Bronchial epithelial cell (primary cell): ENCODE results near the gene TREML2. TPM values are rescaled to one million over a fixed set of nuclear protein-coding genes. Genes with fewer than 3 reads are reported as not detected.
A peak's percentile ranks its signal among the peaks of the same experiment; 100 is the strongest.

Source experiments
- DNase-seq: peaks from one replicate; pipeline ENCODE4 v3.0.0-alpha.2; 2010; ENCODE audit warnings: low read depth
- FAIRE-seq: peaks from 2 replicates; lab custom pipeline; 2011; peaks lifted over from hg19 to GRCh38; lab: Jason Lieb, UNC
- H3K27me3 ChIP-seq: 2 replicates; pipeline ENCODE4 v1.5.1; 2011; ENCODE audit warnings: low read length; ENCODE audit not compliant: control insufficient read depth, insufficient read depth
- H3K36me3 ChIP-seq: 2 replicates; pipeline ENCODE4 v1.5.1; 2011; ENCODE audit warnings: low read length; ENCODE audit not compliant: control insufficient read depth, insufficient read depth
- H3K4me3 ChIP-seq: 2 replicates; pipeline ENCODE4 v1.5.1; 2011; ENCODE audit warnings: mild to moderate bottlenecking, low read depth, low read length, control low read depth
- CTCF ChIP-seq: IDR thresholded peaks from 2 replicates; pipeline ENCODE4 v1.5.1; 2011; ENCODE audit warnings: mild to moderate bottlenecking, moderate library complexity, low read length, control low read depth, inconsistent platforms; ENCODE audit not compliant: insufficient read depth, severe bottlenecking
- total RNA-seq: library from RNA; depleted of rRNA; stranded (reverse); fragments of >200 nt; gene quantifications from 2 replicates; pipeline ENCODE4 v1.2.1, GENCODE V29; 2014

The TREML2 gene
- total RNA-seq, 1 donor from 2014 or later = not detected

DNA sequence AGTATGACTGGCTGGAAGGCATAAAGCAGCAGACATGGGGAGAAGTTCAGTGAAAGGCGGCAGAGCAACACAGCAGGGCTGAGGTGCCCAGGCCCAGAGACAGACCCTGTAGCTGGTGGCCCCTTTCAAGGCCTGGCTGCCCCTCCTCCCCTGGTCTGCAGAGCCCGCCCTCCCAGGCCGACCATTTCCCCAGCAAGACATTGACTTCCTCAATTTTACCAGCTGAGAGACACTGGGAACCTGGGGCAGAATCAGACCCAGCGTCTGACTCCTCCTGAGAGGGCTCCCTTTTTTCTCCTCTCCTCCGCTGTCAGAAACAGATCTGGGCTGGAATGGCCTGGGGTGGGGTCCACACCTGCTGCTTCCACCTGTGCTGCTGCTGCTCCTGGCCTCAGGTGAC, 27.1 kb upstream of the TREML2 start, which contains the start of gene TREML4:
TSS of gene TREML4 (plus strand) at position 254 of the 400 bp plus-strand sequence. CDS start at position 333, 79 bp downstream.
- H3K4me3 ChIP-seq = no peak within 1 kb of the TSS
- no peak for FAIRE-seq
- peaks cover 4% of the 10 kb centered on the region for H3K27me3 ChIP-seq
- H3K36me3 ChIP-seq = no peaks in the 10 kb centered on the region
- DNase-seq = no peak
- TF ChIP-seq CTCF = no peak

GRCh38 chr6:41226752-41227151, 25.8 kb upstream of the TREML2 start:
- Histone ChIP-seq H3K36me3 (no peaks in the 10 kb centered on the region), H3K4me3 (no peak overlapping the region), H3K27me3 (peaks cover 4% of the 10 kb centered on the region)
- peak; percentile 5 for DNase-seq
- FAIRE-seq = no peak
- no peak for TF ChIP-seq CTCF

DNA sequence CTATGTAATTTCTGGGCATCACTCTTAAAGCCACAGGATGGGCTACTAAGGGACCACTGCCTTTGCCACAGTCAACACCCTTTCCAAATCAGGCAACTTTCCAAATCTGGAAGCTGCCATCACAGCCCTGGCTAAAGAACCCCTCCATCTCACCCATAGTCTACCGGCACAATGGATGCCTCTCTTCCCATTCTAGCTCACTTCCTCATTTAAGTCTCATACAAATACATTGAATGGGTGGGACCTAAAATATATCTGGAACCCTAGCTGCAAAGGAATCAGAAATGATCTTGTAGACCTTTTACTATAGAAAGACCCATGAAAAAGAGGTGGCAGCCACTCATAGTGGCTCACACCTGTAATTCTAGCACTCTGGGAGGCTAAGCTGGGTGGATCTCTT, 23.9 kb upstream of the TREML2 start:
- no peak overlapping the region for H3K4me3 ChIP-seq
- H3K27me3 ChIP-seq = peaks cover 7% of the 10 kb centered on the region
- no peak for FAIRE-seq
- no peak for DNase-seq
- TF ChIP-seq CTCF = no peak
- H3K36me3 ChIP-seq = no peaks in the 10 kb centered on the region

GRCh38 chr6:41222513-41222912, 21.6 kb upstream of the TREML2 start:
- Histone ChIP-seq H3K36me3 (no peaks in the 10 kb centered on the region), H3K4me3 (no peak overlapping the region), H3K27me3 (peaks cover 5% of the 10 kb centered on the region)
- no peak for FAIRE-seq
- no peak for DNase-seq
- TF ChIP-seq CTCF = no peak

DNA sequence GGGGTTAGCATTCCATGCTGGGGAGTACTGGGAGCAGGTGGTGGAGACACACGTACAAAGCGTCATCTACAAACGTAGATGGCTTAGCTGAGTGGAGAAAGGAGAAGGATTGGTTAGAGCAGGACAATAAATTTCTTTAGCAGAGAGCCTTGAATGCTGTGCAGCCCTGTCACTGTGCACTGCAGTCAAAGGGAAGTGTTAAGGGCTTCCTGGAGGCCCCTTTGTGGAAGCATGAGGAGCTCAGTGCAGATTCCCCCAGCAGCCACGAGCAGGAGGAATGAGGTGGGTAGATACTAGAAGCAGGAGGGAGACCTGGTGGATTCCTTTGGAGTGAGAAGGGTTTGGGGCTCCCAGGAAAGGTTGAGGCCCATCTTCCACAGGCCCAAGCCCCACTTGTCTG, 21.1 kb upstream of the TREML2 start:
- no peak for DNase-seq
- no peak for FAIRE-seq
- no peaks in the 10 kb centered on the region for H3K36me3 ChIP-seq
- TF ChIP-seq CTCF = no peak
- H3K27me3 ChIP-seq = peaks cover 5% of the 10 kb centered on the region
- H3K4me3 ChIP-seq = no peak overlapping the region

- no peak for FAIRE-seq
- DNase-seq = no peak
- H3K27me3 ChIP-seq = peaks cover 2% of the 10 kb centered on the region
These were observed 15.7 kb upstream of the TREML2 start for GRCh38 chr6:41216616-41217015.

More at GRCh38 chr6:41216616-41217015, 15.7 kb upstream of the TREML2 start:
- Histone ChIP-seq H3K36me3 (no peaks in the 10 kb centered on the region), H3K4me3 (no peak overlapping the region)
- no peak for TF ChIP-seq CTCF
